Measurements from ENCODE around the gene TCAIM. TPM values are rescaled to one million over a fixed set of nuclear protein-coding genes. Genes with fewer than 3 reads are reported as not detected.

TCAIM gene
- total and polyA plus RNA-seq, 10 of the 15 experiments (the other 5 are each of a cell fraction or from before 2014, with no cell fraction given): 14.5 to 22.9 (median 17.8) TPM

- Histone ChIP-seq H3K27ac (ENCODE audit: control insufficient read depth, insufficient read depth) (no peak overlapping the region), H3K36me3 (ENCODE audit: control insufficient read depth in 2 of 2, insufficient read depth in 2 of 2, low read length in 1 of 2) (no peaks in the 10 kb centered on the region), H3K4me3 (no peak overlapping the region), H3K27me3 (replicated peaks in 1 of 2; ENCODE audit: control insufficient read depth in 2 of 2, insufficient read depth in 2 of 2, low read length in 1 of 2) (no peaks in the 10 kb centered on the region), H3K4me2 (ENCODE audit: control insufficient read depth, insufficient read depth) (no peak overlapping the region), H2AFZ (ENCODE audit: control insufficient read depth, low read depth, low read length) (no peak overlapping the region), H3K9me3 (replicated peaks; ENCODE audit: control insufficient read depth, insufficient read depth, low read length) (no peaks in the 10 kb centered on the region), H3K9ac (ENCODE audit: control insufficient read depth, insufficient read depth, low read length) (no peak overlapping the region), H4K20me1 (ENCODE audit: control insufficient read depth, insufficient read depth) (no peaks in the 10 kb centered on the region), H3K79me2 (ENCODE audit: control insufficient read depth, insufficient read depth, low read length) (no peaks in the 10 kb centered on the region), H3K4me1 (ENCODE audit: control insufficient read depth, insufficient read depth, low read length) (no peaks in the 10 kb centered on the region)
- ATAC-seq: no peak
- POLR2A ChIA-PET: no interaction called here
- CTCF ChIA-PET: no interaction called here
- WGBS (ENCODE audit: insufficient coverage, insufficient replicate concordance, low lambda C conversion rate, missing lambda C conversion rate): 43% methylated on average over 1 of the region's 1 CpG
- no peak for TF ChIP-seq STAT1 (conservative IDR thresholded peaks at IDR 0.05)
- TF ChIP-seq BRCA1 (IDR thresholded peaks at IDR 0.05; ENCODE audit: low read depth, low read length): no peak
- TF ChIP-seq CEBPB (IDR thresholded peaks at IDR 0.05; ENCODE audit: borderline replicate concordance in 1 of 2, low read depth in 2 of 2, low read length in 2 of 2): no peak
- in situ Hi-C loops (cut with MboI): no loop called here
- FAIRE-seq: no peak
- SMC1A ChIA-PET (ENCODE audit: uncharacterized antibody, unreplicated experiment): no interaction called here
- RAD21 ChIA-PET (ENCODE audit: unreplicated experiment): interaction anchor here (0.8 kb wide), 1 partner anchor 83 kb away, joined by 3 read pairs; the partner anchor contains the start of gene TCAIM
- BruUV-seq (replicated peaks): no TSS peak
- no peak for DNase-seq (ENCODE audit: low read depth, low spot score)
- intact Hi-C loops (cut with micrococcal nuclease; ENCODE audit: unreplicated experiment): no loop called here
Observed at GRCh38 chr3:44420676-44421075, 82.1 kb downstream of the TCAIM start.

GRCh38 chr3:44421280-44421679, 82.7 kb downstream of the TCAIM start:
- no peak overlapping the region for H3K4me2 ChIP-seq (ENCODE audit: control insufficient read depth, insufficient read depth)
- ATAC-seq: no peak
- H3K9me3 ChIP-seq (replicated peaks; ENCODE audit: control insufficient read depth, insufficient read depth, low read length): no peaks in the 10 kb centered on the region
- no peaks in the 10 kb centered on the region for H3K27me3 ChIP-seq (replicated peaks in 1 of 2; ENCODE audit: control insufficient read depth in 2 of 2, insufficient read depth in 2 of 2, low read length in 1 of 2)
- TF ChIP-seq POLR2A (IDR thresholded peaks at IDR 0.05; ENCODE audit: low read depth, low read length) (no peak), GATAD2B (conservative IDR thresholded peaks at IDR 0.05; ENCODE audit: low read depth) (no peak), CTCF (IDR thresholded peaks at IDR 0.05 in 2 of 3, conservative IDR thresholded peaks at IDR 0.05 in 1 of 3; ENCODE audit: control insufficient read depth in 2 of 3, extremely low read depth in 1 of 3, insufficient read depth in 1 of 3, low read depth in 3 of 3, low read length in 3 of 3) (no peak), ASH2L (IDR thresholded peaks at IDR 0.05; ENCODE audit: borderline replicate concordance, low read depth) (no peak), ATF2 (IDR thresholded peaks at IDR 0.05; ENCODE audit: low read length) (no peak), FOXK2 (IDR thresholded peaks at IDR 0.05) (no peak), RAD21 (IDR thresholded peaks at IDR 0.05; ENCODE audit: insufficient read depth, low read depth, low read length) (no peak), CHD2 (IDR thresholded peaks at IDR 0.05; ENCODE audit: borderline replicate concordance, low read depth, low read length) (no peak), SMAD1 (IDR thresholded peaks at IDR 0.05; ENCODE audit: low read depth, partially characterized antibody) (no peak), NFYB (IDR thresholded peaks at IDR 0.05; ENCODE audit: insufficient read depth, low read depth, low read length) (no peak), POLR2AphosphoS2 (IDR thresholded peaks at IDR 0.05; ENCODE audit: low read depth, low read length) (no peak), ZNF622 (IDR thresholded peaks at IDR 0.05) (no peak)
- no peak overlapping the region for H3K9ac ChIP-seq (ENCODE audit: control insufficient read depth, insufficient read depth, low read length)
- WGBS (ENCODE audit: insufficient coverage, insufficient replicate concordance, low lambda C conversion rate, missing lambda C conversion rate): 30% methylated on average over 4 of the region's 6 CpGs
- no peak overlapping the region for H3K4me3 ChIP-seq
- no peak overlapping the region for H2AFZ ChIP-seq (ENCODE audit: control insufficient read depth, low read depth, low read length)
- no peaks in the 10 kb centered on the region for H3K36me3 ChIP-seq (ENCODE audit: control insufficient read depth in 2 of 2, insufficient read depth in 2 of 2, low read length in 1 of 2)
- no TSS peak for BruUV-seq (replicated peaks)
- no peaks in the 10 kb centered on the region for H4K20me1 ChIP-seq (ENCODE audit: control insufficient read depth, insufficient read depth)
- CTCF ChIA-PET: no interaction called here
- in situ Hi-C loops (cut with MboI): no loop called here
- no peak overlapping the region for H3K27ac ChIP-seq (ENCODE audit: control insufficient read depth, insufficient read depth)
- no peaks in the 10 kb centered on the region for H3K4me1 ChIP-seq (ENCODE audit: control insufficient read depth, insufficient read depth, low read length)
- no peaks in the 10 kb centered on the region for H3K79me2 ChIP-seq (ENCODE audit: control insufficient read depth, insufficient read depth, low read length)
- RAD21 ChIA-PET (ENCODE audit: unreplicated experiment): interaction anchor here (0.8 kb wide), 1 partner anchor 83 kb away, joined by 3 read pairs; the partner anchor contains the start of gene TCAIM
- FAIRE-seq: no peak
- no peak for DNase-seq (ENCODE audit: low read depth, low spot score)
- SMC1A ChIA-PET (ENCODE audit: uncharacterized antibody, unreplicated experiment): no interaction called here
- POLR2A ChIA-PET: no interaction called here
- intact Hi-C loops (cut with micrococcal nuclease; ENCODE audit: unreplicated experiment): no loop called here

Measured in GM12878 (cell line).